ENCODE data around the gene MEGF10. TPM values are rescaled to one million over a fixed set of nuclear protein-coding genes. Genes with fewer than 3 reads are reported as not detected.
A peak's percentile ranks its signal among the peaks of the same experiment; 100 is the strongest.
"Not testable (repeated sequence)": the region's sequence is repeated elsewhere in the genome, so short reads cannot be mapped to it uniquely, and the experiment has no call there.

The MEGF10 gene
- polyA plus RNA-seq, 4 donors: 0.65 to 0.92 (median 0.84) TPM

DNA sequence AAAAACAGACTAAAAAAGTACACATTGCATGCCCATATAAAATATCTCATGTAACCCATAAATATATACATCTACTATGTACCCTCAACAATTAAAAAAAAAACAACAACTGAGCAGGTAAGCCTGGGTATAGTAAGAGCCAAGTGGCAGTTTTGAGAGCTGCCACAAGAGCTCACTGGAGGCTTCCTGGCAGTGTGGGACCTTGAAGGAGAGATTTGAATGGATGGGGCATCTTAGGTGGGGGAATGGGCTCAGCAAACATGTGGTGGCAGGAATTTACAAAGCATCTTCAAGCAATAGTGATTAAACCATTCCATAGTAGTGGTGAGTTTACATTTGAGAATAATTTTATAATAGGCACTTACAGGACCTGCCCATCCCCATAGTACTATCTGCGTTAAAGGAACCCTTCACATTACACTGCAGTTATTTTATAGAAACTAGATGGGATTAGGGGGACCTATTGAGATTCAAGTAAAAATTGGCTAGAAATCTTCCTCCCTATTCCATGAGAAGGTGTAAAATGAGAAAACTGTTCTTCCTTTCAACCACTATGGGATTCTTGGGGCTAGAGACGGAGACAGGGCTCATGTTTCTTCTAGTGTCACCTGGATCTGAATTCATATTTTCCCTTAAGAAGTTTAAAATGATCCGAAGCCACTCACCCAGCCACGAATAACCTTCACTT is 6.9 kb downstream of the MEGF10 start:
- DNase-seq (ENCODE audit: low read depth in 4 of 4, low spot score in 2 of 4): no peak

DNA sequence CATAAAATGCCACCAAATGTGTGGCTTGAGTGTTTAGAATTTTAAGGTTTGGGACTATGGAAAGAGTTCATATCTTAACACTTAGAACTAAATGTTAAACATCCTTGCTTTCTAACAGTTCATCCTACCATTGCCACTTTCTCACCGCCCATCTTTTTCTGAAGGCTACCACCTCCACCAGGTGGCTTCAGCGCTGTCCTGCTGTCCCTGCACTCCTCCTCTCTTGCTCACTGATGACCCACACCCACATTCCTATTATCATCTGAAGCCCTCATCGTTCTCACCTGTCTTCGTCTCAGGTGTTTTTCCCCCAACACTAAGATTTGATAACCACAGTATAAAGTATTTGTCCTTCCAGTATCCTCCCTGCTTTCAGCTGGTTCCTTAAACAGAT is 7.4 kb downstream of the MEGF10 start:
- no peak for DNase-seq (ENCODE audit: low read depth in 4 of 4, low spot score in 2 of 4)

DNA sequence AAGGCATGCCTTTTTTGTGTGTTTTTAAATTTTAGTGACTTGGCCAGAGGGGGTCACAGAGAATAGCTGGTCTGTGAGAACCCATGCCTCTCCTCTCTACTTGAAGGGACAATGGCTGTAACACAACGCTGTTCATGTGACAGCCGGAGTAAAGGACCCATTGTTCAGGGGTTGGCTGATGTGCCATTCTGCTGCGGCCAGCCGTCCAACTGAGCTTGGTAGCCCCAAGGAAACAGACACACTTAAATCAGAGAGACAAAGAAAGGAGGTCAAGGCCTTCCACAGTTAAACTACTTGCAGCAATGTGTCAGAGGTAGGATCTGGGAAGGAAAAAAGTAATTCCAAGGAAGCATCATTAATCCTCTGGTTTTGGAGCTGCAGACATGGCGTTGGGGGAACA is 8.1 kb downstream of the MEGF10 start:
- DNase-seq (ENCODE audit: low read depth in 4 of 4, low spot score in 2 of 4): no peak

DNA sequence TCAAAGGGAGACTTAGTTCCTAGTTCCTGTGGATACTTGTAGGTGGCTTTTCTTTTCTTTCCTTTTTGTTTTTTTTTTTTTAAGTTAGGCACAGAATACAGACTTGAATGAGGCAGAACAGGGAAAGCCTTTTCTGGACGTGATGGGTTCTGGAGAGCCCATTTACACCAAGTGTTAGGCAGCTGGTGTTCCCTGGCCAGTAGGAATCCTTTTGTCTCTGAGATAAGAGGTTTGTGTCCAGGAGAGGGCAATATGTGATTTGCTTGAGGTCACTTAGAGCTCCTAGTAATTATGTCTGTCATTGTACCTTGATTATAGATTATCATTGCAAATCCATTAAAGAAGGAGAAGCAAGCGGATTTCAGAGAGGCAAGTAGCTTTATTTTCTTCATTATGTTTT is 9.1 kb downstream of the MEGF10 start:
- DNase-seq (ENCODE audit: low read depth in 4 of 4, low spot score in 2 of 4): no peak

DNA sequence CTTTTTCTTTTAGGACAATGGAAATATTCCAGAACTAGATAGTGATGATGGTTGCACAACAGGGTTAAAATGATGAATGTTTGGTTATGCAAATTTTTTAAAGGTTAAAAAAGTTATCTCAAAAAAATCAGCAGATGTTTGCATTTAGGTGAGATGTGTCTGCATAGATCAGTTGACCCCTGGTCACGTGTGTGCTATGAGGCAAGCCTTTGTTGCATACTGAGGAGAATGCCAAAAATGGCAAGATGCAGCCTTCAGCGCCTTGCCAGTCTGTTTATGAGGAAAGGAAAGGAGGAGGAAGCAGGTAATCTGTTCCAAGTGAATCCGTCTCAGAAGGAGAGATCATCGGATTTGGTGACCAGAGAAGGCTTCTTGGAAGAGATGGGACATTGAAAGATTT is 11.9 kb downstream of the MEGF10 start:
- no peak for DNase-seq (ENCODE audit: low read depth in 4 of 4, low spot score in 2 of 4)

DNA sequence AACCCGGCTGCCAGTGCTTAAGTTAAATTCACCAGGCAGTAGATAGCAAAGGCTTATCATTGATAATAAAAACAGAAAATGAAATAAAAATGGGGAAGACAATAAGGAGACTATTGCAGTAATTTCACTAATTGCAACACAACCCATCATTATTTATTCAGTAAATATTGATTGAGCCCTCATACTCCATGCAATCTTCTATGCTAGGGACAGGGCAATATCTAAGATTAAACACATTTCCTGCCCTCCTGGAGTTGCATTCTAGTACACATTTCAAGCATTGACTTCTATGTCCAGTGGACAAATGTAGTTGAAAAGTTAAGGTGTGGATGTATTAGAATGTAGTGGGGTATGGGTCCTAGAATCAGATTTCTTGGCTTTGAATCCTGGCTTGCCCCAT is 12.8 kb downstream of the MEGF10 start:
- DNase-seq (ENCODE audit: low read depth in 4 of 4, low spot score in 2 of 4): no peak

DNA sequence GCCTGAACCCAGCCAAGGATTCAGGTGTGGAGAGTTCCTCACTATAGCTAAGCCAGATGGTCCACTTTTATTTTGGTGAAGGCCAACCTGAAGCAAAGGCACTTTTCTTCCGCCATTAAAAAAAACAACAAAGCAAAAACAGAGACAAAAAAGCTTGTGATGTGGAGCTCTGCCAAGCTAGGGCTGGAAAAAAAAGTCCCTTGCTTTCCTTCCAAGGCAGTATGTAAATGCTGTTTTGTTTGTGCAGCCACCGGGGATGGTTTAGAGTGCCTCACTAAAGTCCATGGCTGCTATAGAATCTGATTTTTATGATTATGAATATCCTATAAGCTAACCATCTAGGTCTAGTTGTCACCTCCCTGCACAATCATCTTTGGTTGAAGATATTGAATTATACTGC is 14.9 kb downstream of the MEGF10 start:
- no peak for DNase-seq (ENCODE audit: low read depth in 4 of 4, low spot score in 2 of 4)

DNA sequence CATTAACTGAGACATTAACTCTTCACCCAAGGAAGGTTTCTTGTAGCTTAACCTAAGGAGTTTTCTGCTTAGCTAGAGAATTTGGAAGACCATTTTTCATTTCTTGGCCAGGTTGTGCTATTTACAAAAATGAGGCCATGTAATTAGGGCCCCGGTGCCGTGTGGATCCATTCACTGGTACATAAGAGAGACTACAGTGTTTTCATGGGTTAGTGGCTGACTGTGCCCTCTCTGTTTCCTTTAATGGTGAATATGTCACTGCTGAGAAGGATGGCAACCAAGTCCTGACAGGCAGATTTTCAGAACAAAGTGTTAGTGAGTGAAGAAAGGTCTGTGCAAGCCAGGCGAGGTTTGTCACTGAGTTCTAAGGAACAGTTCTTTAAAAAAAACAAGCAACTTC is 15.4 kb downstream of the MEGF10 start:
- DNase-seq (ENCODE audit: low read depth in 4 of 4, low spot score in 2 of 4): no peak

DNA sequence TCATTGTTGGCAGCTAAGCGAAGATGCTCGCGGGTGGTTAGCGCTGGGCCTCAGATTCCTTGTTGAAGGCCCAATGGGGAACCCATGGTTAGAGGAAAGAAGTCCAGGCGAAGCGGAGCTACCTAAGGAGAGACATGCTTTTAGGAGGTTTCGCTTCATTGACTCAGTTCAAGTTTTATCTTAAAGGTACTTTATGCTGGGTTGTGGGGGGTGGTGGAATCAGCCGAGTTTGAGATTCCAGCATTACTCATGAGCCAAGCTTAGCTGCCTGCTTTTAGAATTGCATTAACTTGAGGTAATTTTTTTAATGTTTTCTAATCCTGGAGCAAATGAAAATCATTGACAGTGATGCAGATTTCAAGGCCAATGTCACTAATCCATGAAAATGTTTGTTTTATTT is 16.1 kb downstream of the MEGF10 start:
- no peak for DNase-seq (ENCODE audit: low read depth in 4 of 4, low spot score in 2 of 4)

DNA sequence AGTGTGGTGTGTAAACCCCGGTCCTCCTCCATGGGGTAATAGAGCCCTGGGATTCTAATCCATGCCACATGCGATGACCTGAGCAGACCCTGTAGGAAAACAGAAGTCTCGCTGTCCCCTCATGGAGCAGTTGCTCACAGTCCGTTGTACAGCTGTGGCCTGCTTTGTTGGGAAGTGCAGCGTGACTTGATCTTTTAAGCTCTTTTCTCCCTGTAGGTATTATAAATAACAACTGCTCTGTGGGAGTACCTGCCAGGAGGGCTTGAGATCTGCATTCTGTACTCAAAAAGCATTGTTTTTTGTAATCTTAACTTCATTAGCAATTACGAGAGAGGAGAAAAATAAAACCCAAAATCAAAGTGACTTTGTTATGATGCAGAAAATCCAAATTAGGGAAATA is 17.3 kb downstream of the MEGF10 start:
- no peak for DNase-seq (ENCODE audit: low read depth in 4 of 4, low spot score in 2 of 4)

DNA sequence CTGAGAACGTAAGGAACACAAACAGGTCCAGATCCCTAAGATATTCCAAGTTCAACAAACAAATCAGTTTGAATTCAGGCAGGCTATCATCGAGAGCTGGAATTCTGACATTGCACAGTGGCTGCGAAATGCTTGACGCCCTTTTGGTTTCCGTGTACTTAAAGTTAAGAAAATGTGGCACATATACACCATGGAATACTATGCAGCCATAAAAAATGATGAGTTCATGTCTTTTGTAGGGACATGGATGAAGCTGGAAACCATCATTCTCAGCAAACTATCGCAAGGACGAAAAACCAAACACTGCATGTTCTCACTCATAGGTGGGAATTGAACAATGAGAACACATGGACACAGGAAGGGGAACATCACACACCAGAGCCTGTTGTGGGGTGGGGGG is 17.7 kb downstream of the MEGF10 start:
- not testable (repeated sequence) for DNase-seq (ENCODE audit: low read depth in 4 of 4, low spot score in 2 of 4)

DNA sequence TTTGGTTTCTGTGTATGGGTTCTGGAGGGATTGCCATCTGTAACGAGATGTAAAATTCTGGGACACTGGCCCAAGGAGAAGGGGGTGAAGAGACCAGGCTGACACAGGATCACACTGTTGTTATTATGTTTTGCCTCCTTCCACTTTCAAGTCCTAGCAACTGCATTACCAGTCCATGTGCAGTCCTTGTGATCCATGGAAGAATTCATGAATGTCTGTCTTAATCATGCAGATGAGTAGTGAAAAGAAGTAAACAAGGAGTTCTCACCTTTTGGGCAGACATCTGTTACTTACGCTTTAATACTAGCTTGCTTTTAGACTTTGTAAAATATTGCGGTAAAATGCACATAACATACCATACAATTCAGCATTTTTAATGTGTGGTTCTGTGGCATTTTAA is 18.3 kb downstream of the MEGF10 start:
- DNase-seq (ENCODE audit: low read depth in 4 of 4, low spot score in 2 of 4): no peak

DNA sequence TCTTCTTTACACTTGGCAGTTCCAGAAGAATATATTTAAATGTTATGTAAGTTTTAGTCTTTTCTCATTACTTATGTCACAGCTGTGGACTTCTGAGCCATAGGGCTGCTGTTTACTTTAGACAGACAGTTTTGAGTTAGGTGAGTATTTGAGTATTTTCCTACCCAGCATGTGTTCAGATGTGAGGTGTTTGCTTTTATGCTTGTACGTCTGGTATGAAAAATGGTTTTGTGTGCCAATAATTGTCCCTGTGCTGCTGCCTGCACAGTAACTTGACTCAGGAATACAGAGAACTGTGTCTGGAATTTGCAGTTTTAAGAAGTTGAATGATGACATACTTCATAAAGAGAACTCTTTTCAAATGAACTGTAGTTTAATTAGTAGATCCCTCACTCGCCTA is 20.8 kb downstream of the MEGF10 start:
- DNase-seq (ENCODE audit: low read depth in 4 of 4, low spot score in 2 of 4): no peak

DNA sequence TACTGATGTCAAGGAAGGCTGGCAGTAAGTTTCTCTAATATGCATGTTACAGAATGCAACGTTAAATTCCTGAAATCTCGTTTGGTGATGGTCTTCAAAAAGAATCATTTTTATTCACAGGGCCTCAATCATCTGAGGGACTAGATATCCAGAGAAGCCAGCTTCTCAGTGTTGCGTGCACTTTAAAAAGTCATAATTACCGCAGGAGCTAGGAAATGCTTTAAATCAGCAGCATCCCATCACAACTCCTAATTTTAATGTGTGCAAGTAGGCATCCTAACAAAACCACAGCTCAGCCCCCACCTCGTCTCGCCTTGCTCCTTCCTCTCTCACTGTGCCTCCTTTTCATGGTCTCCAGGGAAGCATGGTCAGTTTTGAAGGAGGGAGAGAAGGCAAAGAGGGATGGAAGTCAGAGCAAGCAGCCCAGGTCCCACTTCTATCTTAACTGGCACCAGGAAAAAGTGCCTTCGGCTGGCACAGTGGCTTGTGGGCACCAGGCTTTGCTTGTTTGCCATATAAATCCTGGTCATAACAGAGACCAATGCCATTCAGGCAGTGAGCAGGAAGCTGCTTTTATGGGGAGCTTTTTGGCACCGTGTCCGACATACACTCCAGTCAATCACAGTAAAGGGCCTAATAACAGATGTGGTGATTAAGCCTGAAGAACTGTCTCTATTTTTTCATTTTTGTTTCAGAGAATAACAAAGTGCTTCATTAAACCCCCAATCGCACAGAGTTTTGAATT is 21.4 kb downstream of the MEGF10 start:
- DNase-seq (ENCODE audit: low read depth in 4 of 4, low spot score in 2 of 4): no peak

DNA sequence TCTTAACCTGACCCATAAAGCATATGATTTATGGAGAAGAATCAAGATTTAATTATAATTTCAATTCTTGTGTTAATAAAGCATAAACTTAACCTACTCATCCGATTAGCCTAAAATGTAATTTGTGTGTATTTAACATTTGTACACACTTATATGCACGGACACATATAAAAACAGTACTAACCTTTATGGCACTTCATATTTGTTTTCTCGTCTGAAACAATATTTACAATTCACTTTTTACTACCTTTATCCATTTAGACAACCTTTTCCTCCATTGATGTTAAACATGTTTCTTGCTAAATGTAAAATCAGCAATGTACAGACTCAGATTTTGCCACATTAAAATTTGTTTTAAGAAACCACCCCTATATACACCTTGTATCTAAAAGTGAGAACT is 22.8 kb downstream of the MEGF10 start:
- no peak for DNase-seq (ENCODE audit: low read depth in 4 of 4, low spot score in 2 of 4)

DNA sequence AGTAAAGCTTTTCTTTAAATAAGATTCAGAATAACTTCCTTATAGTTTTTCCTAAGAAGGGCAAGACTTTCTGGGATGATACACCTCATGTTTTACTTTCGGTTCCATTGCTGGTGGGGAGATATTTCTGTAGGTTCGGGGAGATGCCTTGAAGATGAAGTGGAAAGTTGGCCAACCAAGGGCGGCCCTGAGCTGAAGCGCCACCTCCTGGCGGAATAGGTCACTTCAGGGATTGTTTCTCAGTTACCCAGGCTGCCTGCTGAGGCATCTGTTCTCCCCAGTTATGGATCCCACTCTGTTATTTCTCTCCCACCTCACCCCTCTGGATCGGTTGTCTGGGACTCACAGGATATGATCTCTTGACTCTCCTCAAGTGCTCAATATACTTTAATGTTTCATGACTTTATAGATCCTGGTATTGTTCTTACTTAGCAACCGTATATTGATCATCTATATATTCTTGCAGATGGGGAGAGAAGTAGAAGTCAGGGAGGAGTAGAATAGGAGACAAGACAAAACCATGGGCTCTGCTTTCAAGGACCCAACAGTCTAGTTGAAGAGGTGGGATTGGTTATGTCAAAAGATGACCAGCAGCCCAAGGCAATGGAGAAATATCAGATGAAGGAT is 23.4 kb downstream of the MEGF10 start:
- DNase-seq (ENCODE audit: low read depth in 4 of 4, low spot score in 2 of 4): peak in 1 of 4 donors; percentile 3

DNA sequence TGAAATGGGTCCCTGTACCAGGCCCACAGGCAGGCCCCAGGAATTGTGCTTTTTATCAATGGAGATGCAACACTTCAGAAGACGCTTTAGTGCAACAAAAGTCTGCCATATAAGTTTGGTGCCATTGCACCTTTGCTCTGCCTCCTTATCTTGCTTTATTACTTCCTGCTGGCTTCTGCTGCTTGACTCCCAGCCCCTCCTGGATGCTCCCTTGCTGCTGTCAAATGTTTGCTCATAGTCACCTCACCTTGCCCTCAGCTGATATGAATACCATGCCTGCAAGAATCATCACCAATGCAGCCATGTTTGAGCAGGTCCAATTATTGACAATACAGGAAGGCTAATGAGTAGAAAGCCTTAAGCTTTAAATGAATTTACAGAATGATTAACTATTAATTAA is 25.4 kb downstream of the MEGF10 start:
- no peak for DNase-seq (ENCODE audit: low read depth in 4 of 4, low spot score in 2 of 4)

DNA sequence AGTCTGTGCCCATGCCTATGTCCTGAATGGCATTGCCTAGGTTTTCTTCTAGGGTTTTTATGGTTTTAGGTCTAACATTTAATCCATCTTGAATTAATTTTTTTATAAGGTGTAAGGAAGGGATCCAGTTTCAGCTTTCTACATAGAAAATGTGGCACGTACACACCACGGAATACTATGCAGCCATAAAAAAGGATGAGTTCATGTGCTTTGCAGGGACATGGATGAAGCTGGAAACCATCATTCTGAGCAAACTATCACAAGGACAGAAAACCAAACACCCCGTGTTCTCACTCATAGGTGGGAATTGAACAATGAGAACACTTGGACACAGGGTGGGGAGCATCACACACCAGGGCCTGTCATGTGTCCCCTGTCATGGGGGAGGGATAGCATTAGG is 26.8 kb downstream of the MEGF10 start:
- DNase-seq (ENCODE audit: low read depth in 4 of 4, low spot score in 2 of 4): not testable (repeated sequence)

DNA sequence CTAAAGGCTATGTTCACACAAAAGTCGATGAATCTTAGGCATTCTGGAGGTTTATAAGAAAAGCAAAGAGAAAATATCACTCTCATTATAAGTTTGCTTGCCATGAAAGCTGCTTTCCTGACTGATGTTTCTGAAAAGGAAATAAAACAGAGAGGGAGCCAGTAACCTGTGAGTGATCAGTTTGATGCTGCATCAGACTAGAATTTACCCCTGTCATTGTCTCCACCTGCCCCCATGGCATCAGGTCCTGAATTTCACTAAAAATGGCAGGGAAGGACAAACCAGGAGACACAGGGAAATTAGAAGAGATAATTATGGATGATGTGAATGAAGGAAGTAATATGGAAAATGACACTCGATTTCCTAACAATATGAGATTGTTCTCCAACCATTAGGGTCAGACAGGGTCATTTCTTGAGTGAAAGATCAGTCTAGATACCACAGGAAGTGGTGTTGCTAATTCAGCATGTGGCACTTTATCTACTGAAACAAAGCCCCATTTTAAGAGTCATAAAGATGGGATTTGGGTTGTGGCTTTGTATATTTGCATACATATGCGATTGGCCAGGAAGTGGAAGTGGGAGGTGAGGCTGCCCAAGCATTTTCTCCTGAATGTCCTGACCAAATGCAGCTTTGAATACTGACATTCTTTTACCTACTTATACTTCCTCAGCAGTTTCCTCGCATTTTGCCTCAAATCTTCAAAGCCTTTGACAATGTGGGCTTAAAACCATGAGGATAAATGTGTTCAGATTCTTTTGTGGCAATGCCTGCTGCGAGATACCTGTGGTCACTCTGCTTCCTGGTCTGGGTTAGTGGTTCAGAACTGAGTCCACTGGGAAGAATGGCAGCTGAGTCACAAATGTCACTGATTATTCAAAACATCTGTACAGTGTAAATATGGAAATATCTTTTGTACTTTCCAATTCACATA is 29.7 kb downstream of the MEGF10 start:
- DNase-seq (ENCODE audit: low read depth in 4 of 4, low spot score in 2 of 4): no peak

DNA sequence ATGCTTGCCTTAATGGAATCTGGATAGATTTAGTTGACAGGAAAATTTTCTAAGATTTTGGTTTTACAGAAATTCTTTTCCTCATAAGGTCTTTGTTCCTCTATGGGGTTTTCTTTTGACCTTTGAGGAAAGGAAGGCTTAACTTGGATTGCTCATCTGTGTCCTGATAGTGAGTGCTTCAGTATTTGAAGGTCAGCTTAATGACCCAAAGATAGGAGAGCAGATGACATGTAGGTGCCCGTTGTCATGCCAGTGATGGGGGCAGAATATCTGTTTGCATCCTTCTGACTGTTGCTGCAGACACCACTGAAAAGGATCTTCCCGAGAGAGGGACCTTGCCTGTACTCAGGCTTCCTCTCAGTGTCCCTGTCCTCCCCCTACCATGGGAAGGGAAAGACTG is 30.9 kb downstream of the MEGF10 start:
- DNase-seq (ENCODE audit: low read depth in 4 of 4, low spot score in 2 of 4): no peak

DNA sequence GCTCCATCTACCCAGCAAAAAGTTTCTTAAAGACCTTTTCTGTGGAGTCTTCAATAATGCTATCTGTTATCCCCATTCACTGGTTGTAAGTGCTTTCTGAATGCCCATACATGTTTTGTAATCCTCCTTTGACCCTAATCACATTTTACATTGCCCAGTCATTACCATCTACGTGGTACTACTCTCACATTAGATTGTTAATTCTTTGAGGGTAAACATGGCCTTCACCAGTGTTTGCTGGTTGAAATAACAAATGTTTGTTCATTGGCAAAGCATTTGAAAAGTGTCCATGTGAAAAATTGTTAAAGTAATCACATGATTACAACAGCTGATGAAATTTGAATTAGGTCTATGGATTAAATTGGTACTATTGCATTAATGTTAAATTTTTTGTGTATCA is 31.8 kb downstream of the MEGF10 start:
- no peak for DNase-seq (ENCODE audit: low read depth in 4 of 4, low spot score in 2 of 4)

Measured in left renal cortex interstitium (tissue), 4 donors.